GM12878 (cell line): ENCODE data around the gene LRBA. TPM values are rescaled to one million over a fixed set of nuclear protein-coding genes. Genes with fewer than 3 reads are reported as not detected.

Experiments
- ATAC-seq: fragments of 200-7000 bp; cut with Tn5 transposase; 3 replicates; pipeline ENCODE4 v1.9.1; 2020; ENCODE audit warnings: mild to moderate bottlenecking, moderate library complexity
- BruUV-seq: library from RNA; stranded (reverse); fragments of 400-500 nt; replicated peaks from 2 replicates; lab custom pipeline; 2021; lab: Mats Ljungman, UMichigan
- CTCF ChIA-PET: fragments of 300-600 bp; sonication (Branson Sonifier 250); formaldehyde crosslinking; extraction: SDS; loops from one replicate; lab custom pipeline; 2021; ENCODE audit warnings: inconsistent platforms; lab: Yijun Ruan, JAX
- POLR2A ChIA-PET: fragments of 350-600 bp; formaldehyde crosslinking; extraction: SDS; loops from one replicate; lab custom pipeline; 2021; ENCODE audit warnings: inconsistent platforms; lab: Charles Lee
- RAD21 ChIA-PET: fragments of 300-600 bp; sonication (Branson Sonifier 250); formaldehyde crosslinking; loops from one replicate; lab custom pipeline; 2023; ENCODE audit warnings: antibody characterized with exemption; ENCODE audit not compliant: unreplicated experiment; lab: Charles Lee
- SMC1A ChIA-PET: fragments of 300-600 bp; sonication (Branson Sonifier 250); formaldehyde crosslinking; loops from one replicate; lab custom pipeline; 2023; ENCODE audit not compliant: unreplicated experiment, uncharacterized antibody; lab: Charles Lee
- DNase-seq: peaks from one replicate; pipeline ENCODE4 v3.0.0-alpha.2; 2011; ENCODE audit warnings: low read depth, low spot score
- FAIRE-seq: peaks from 3 replicates; lab custom pipeline; 2011; peaks lifted over from hg19 to GRCh38; lab: Jason Lieb, UNC
- H2AFZ ChIP-seq: 2 replicates; pipeline ENCODE4 v1.6.0; 2011; ENCODE audit warnings: low read depth, low read length, control low read depth; ENCODE audit not compliant: control insufficient read depth
- H3K27ac ChIP-seq: 2 replicates; pipeline ENCODE4 v1.5.1; 2011; ENCODE audit warnings: control low read depth; ENCODE audit not compliant: control insufficient read depth, insufficient read depth
- H3K27me3 ChIP-seq, 2 experiments: replicated peaks in 1 of 2; 2 replicates each; pipeline versions ENCODE4 v1.6.0 to v1.6.1; 2011; ENCODE audit warnings: low read length in 1 of 2; ENCODE audit not compliant: control insufficient read depth in 2 of 2, insufficient read depth in 2 of 2
- H3K36me3 ChIP-seq, 2 experiments: 2 replicates each; pipeline ENCODE4 v1.5.1; 2011; ENCODE audit warnings: low read length in 1 of 2; ENCODE audit not compliant: control insufficient read depth in 2 of 2, insufficient read depth in 2 of 2
- H3K4me1 ChIP-seq: 2 replicates; pipeline ENCODE4 v1.6.1; 2011; ENCODE audit warnings: mild to moderate bottlenecking, low read length, moderate library complexity, mixed read lengths; ENCODE audit not compliant: control insufficient read depth, insufficient read depth
- H3K4me2 ChIP-seq: 2 replicates; pipeline ENCODE4 v1.6.0; 2011; ENCODE audit warnings: control low read depth; ENCODE audit not compliant: control insufficient read depth, insufficient read depth
- H3K4me3 ChIP-seq: fragments of 200-600 bp; sonication (generic); 2 replicates; pipeline ENCODE4 v1.5.1; 2016
- H3K79me2 ChIP-seq: 2 replicates; pipeline ENCODE4 v1.6.0; 2011; ENCODE audit warnings: low read length; ENCODE audit not compliant: control insufficient read depth, insufficient read depth
- H3K9ac ChIP-seq: 2 replicates; pipeline ENCODE4 v1.8.0; 2011; ENCODE audit warnings: low read length, control low read depth, mixed read lengths; ENCODE audit not compliant: control insufficient read depth, insufficient read depth
- H3K9me3 ChIP-seq: replicated peaks from 3 replicates; pipeline ENCODE4 v1.5.1; 2011; ENCODE audit warnings: mild to moderate bottlenecking, low read length; ENCODE audit not compliant: control insufficient read depth, insufficient read depth
- H4K20me1 ChIP-seq: 2 replicates; pipeline ENCODE4 v1.6.0; 2011; ENCODE audit not compliant: control insufficient read depth, insufficient read depth
- NR2F1 ChIP-seq: fragments of 450-650 bp; conservative IDR thresholded peaks from 2 replicates; pipeline ENCODE4 v1.6.1; 2017; ENCODE audit warnings: mild to moderate bottlenecking
- TBL1XR1 ChIP-seq: IDR thresholded peaks from 2 replicates; pipeline ENCODE4 v1.6.1; 2012; ENCODE audit warnings: low read depth, low read length, improper control_type of control experiment
- ZBTB4 ChIP-seq: fragments of 450-650 bp; formaldehyde crosslinking; IDR thresholded peaks from 2 replicates; pipeline ENCODE4 v1.4.0; 2022; ENCODE audit warnings: mild to moderate bottlenecking, moderate library complexity
- WGBS: methylation state at CpG from one replicate; pipeline ENCODE4 v1.1.6; 2016; ENCODE audit warnings: low lambda C conversion rate; ENCODE audit not compliant: insufficient replicate concordance, insufficient coverage; ENCODE audit errors: missing lambda C conversion rate; 5-methylcytosine and 5-hydroxymethylcytosine counted together
- in situ Hi-C: fragments of 300-500 bp; cut with MboI; formaldehyde crosslinking; loops from 9 replicates; pipeline ENCODE4 v1.14.3; 2018; ENCODE audit warnings: mixed read lengths
- intact Hi-C: fragments of 100-400 bp; cut with micrococcal nuclease; formaldehyde crosslinking; loops from one replicate; pipeline ENCODE4 v1.14.2; 2022; ENCODE audit not compliant: unreplicated experiment
- polyA plus RNA-seq, 11 experiments: library from polyadenylated mRNA; depleted of rRNA in 4 of 11; unstranded in 6 of 11; stranded (reverse) in 5 of 11; fragments of >200 nt; fragmentation: Nextera tagmentation in 4 of 11; fragmentation: Illumina TruSeq in 1 of 11; extraction: Ambion mirVana in 4 of 11; extraction: Trizol in 1 of 11; gene quantifications; 1 replicate in 1 of 11; 2 replicates in 10 of 11; pipeline versions ENCODE4 v1.2.1 to v1.2.3, GENCODE V29; 2011 to 2016; ENCODE audit warnings: inconsistent platforms in 2 of 11, missing spikeins in 2 of 11, low read depth in 1 of 11
- total RNA-seq, 4 experiments: library from RNA; depleted of rRNA in 3 of 4; stranded (reverse); fragments of >200 nt in 3 of 4; fragmentation: Illumina TruSeq in 1 of 4; extraction: Trizol in 1 of 4; gene quantifications; 2 replicates each; pipeline versions ENCODE4 v1.2.1 to v1.2.3, GENCODE V29; 2013 to 2021
- TF ChIP-seq, protein P1 (sequence below): IDR thresholded peaks from 2 replicates; pipeline ENCODE4 v1.6.1; 2012; ENCODE audit warnings: improper control_type of control experiment, low read depth, low read length; ENCODE audit not compliant: insufficient replicate concordance

The LRBA gene
- total and polyA plus RNA-seq, 10 of the 15 experiments (the other 5 are each of a cell fraction or from before 2014, with no cell fraction given) = 20.3 to 93.4 (median 55.0) TPM

DNA sequence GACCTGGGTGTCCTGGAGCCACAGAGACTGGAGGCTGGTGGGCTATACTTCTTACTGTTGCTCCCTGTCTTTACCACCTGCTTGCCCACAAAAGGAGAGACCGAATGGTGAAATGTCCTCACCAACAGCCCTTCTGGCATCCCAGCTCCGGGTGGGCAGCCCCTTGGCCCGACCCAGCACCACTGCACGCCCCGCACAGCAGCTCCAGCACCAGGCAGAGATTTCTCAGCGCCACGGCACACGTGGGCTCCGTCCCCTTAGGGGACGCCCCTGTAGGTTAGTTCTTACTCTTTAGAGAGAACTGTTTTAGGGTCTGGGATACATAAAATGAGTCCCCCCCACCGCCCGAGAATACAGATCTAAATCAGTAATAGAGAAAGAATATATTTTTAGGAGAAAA lies 591.6 kb downstream of the LRBA start:
- Histone ChIP-seq H3K4me3 (no peak overlapping the region), H3K36me3 (no peaks in the 10 kb centered on the region), H3K27me3 (no peaks in the 10 kb centered on the region), H3K27ac (no peak overlapping the region)
- DNase-seq (no peak), FAIRE-seq (no peak)
- whole genome bisulfite sequencing = 88% methylated on average over 10 of the region's 12 CpGs
- SMC1A ChIA-PET = interaction anchor here (0.7 kb wide), 1 partner anchor 14 kb away, joined by 3 read pairs; no protein-coding TSS in a partner anchor
- POLR2A ChIA-PET = no interaction called here
- intact Hi-C loops = no loop called here
- TF ChIP-seq ZBTB4 (CRISPR knock-in tag) (no peak), TBL1XR1 (no peak), NR2F1 (no peak)
- TF ChIP-seq, protein P1, sequence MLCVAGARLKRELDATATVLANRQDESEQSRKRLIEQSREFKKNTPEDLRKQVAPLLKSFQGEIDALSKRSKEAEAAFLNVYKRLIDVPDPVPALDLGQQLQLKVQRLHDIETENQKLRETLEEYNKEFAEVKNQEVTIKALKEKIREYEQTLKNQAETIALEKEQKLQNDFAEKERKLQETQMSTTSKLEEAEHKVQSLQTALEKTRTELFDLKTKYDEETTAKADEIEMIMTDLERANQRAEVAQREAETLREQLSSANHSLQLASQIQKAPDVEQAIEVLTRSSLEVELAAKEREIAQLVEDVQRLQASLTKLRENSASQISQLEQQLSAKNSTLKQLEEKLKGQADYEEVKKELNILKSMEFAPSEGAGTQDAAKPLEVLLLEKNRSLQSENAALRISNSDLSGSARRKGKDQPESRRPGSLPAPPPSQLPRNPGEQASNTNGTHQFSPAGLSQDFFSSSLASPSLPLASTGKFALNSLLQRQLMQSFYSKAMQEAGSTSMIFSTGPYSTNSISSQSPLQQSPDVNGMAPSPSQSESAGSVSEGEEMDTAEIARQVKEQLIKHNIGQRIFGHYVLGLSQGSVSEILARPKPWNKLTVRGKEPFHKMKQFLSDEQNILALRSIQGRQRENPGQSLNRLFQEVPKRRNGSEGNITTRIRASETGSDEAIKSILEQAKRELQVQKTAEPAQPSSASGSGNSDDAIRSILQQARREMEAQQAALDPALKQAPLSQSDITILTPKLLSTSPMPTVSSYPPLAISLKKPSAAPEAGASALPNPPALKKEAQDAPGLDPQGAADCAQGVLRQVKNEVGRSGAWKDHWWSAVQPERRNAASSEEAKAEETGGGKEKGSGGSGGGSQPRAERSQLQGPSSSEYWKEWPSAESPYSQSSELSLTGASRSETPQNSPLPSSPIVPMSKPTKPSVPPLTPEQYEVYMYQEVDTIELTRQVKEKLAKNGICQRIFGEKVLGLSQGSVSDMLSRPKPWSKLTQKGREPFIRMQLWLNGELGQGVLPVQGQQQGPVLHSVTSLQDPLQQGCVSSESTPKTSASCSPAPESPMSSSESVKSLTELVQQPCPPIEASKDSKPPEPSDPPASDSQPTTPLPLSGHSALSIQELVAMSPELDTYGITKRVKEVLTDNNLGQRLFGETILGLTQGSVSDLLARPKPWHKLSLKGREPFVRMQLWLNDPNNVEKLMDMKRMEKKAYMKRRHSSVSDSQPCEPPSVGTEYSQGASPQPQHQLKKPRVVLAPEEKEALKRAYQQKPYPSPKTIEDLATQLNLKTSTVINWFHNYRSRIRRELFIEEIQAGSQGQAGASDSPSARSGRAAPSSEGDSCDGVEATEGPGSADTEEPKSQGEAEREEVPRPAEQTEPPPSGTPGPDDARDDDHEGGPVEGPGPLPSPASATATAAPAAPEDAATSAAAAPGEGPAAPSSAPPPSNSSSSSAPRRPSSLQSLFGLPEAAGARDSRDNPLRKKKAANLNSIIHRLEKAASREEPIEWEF = no peak
- TF ChIP-seq, all 136 proteins: peak for 0
- Histone ChIP-seq H4K20me1 (no peaks in the 10 kb centered on the region), H3K79me2 (no peaks in the 10 kb centered on the region), H2AFZ (no peak overlapping the region), H3K9ac (no peak overlapping the region), H3K4me1 (no peaks in the 10 kb centered on the region), H3K9me3 (no peaks in the 10 kb centered on the region), H3K4me2 (no peak overlapping the region)
- no TSS peak for BruUV-seq
- ChIA-PET RAD21 (no interaction called here), CTCF (interaction anchor here (1.2 kb wide), 1 partner anchor 57 kb away, joined by 4 read pairs; no protein-coding TSS in a partner anchor)
- no peak for ATAC-seq
- in situ Hi-C loops = no loop called here
